GM12878 (cell line): ENCODE measurements around the gene EBF3. TPM values are rescaled to one million over a fixed set of nuclear protein-coding genes. Genes with fewer than 3 reads are reported as not detected.

Experiments
- CEBPB ChIP-seq, 2 experiments: fragments of 150-350 bp in 1 of 2; IDR thresholded peaks; 2 replicates each; pipeline ENCODE4 v1.6.1; 2012 to 2014; ENCODE audit warnings: low read depth in 2 of 2, low read length in 2 of 2, borderline replicate concordance in 1 of 2, inconsistent platforms in 1 of 2
- RAD21 ChIP-seq: IDR thresholded peaks from 2 replicates; pipeline ENCODE4 v1.6.1; 2011; ENCODE audit warnings: mild to moderate bottlenecking, low read depth, low read length, moderate library complexity; ENCODE audit not compliant: insufficient read depth
- RB1 ChIP-seq: fragments of 450-650 bp; formaldehyde crosslinking; IDR thresholded peaks from 2 replicates; pipeline ENCODE4 v1.6.1; 2017; ENCODE audit warnings: mild to moderate bottlenecking, borderline replicate concordance
- SMAD5 ChIP-seq: IDR thresholded peaks from 2 replicates; pipeline ENCODE4 v1.6.1; 2016; ENCODE audit warnings: antibody characterized with exemption, low read depth
- SREBF1 ChIP-seq: IDR thresholded peaks from 2 replicates; pipeline ENCODE4 v1.6.1; 2012; ENCODE audit warnings: mild to moderate bottlenecking, low read length
- TBL1XR1 ChIP-seq: IDR thresholded peaks from 2 replicates; pipeline ENCODE4 v1.6.1; 2012; ENCODE audit warnings: low read depth, low read length, improper control_type of control experiment
- polyA plus RNA-seq, 11 experiments: library from polyadenylated mRNA; depleted of rRNA in 4 of 11; unstranded in 6 of 11; stranded (reverse) in 5 of 11; fragments of >200 nt; fragmentation: Nextera tagmentation in 4 of 11; fragmentation: Illumina TruSeq in 1 of 11; extraction: Ambion mirVana in 4 of 11; extraction: Trizol in 1 of 11; gene quantifications; 1 replicate in 1 of 11; 2 replicates in 10 of 11; pipeline versions ENCODE4 v1.2.1 to v1.2.3, GENCODE V29; 2011 to 2016; ENCODE audit warnings: inconsistent platforms in 2 of 11, missing spikeins in 2 of 11, low read depth in 1 of 11
- total RNA-seq, 4 experiments: library from RNA; depleted of rRNA in 3 of 4; stranded (reverse); fragments of >200 nt in 3 of 4; fragmentation: Illumina TruSeq in 1 of 4; extraction: Trizol in 1 of 4; gene quantifications; 2 replicates each; pipeline versions ENCODE4 v1.2.1 to v1.2.3, GENCODE V29; 2013 to 2021
- TF ChIP-seq, protein P1 (sequence below): IDR thresholded peaks from 2 replicates; pipeline ENCODE4 v1.6.1; 2012; ENCODE audit warnings: improper control_type of control experiment, low read depth, low read length; ENCODE audit not compliant: insufficient replicate concordance
- TF ChIP-seq, protein P2 (sequence below): fragments of 450-650 bp; IDR thresholded peaks from 2 replicates; pipeline ENCODE4 v1.6.1; 2016; ENCODE audit warnings: mild to moderate bottlenecking

Gene EBF3
- total and polyA plus RNA-seq, 10 of the 15 experiments (the other 5 are each of a cell fraction or from before 2014, with no cell fraction given): not detected

GRCh38 chr10:129982825-129983224, 18.8 kb upstream of the EBF3 start (continued):
- TF ChIP-seq, protein P1, sequence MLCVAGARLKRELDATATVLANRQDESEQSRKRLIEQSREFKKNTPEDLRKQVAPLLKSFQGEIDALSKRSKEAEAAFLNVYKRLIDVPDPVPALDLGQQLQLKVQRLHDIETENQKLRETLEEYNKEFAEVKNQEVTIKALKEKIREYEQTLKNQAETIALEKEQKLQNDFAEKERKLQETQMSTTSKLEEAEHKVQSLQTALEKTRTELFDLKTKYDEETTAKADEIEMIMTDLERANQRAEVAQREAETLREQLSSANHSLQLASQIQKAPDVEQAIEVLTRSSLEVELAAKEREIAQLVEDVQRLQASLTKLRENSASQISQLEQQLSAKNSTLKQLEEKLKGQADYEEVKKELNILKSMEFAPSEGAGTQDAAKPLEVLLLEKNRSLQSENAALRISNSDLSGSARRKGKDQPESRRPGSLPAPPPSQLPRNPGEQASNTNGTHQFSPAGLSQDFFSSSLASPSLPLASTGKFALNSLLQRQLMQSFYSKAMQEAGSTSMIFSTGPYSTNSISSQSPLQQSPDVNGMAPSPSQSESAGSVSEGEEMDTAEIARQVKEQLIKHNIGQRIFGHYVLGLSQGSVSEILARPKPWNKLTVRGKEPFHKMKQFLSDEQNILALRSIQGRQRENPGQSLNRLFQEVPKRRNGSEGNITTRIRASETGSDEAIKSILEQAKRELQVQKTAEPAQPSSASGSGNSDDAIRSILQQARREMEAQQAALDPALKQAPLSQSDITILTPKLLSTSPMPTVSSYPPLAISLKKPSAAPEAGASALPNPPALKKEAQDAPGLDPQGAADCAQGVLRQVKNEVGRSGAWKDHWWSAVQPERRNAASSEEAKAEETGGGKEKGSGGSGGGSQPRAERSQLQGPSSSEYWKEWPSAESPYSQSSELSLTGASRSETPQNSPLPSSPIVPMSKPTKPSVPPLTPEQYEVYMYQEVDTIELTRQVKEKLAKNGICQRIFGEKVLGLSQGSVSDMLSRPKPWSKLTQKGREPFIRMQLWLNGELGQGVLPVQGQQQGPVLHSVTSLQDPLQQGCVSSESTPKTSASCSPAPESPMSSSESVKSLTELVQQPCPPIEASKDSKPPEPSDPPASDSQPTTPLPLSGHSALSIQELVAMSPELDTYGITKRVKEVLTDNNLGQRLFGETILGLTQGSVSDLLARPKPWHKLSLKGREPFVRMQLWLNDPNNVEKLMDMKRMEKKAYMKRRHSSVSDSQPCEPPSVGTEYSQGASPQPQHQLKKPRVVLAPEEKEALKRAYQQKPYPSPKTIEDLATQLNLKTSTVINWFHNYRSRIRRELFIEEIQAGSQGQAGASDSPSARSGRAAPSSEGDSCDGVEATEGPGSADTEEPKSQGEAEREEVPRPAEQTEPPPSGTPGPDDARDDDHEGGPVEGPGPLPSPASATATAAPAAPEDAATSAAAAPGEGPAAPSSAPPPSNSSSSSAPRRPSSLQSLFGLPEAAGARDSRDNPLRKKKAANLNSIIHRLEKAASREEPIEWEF: no peak
- TF ChIP-seq RB1 (no peak), TBL1XR1 (no peak), CEBPB (IDR thresholded peaks at IDR 0.05; ENCODE audit: borderline replicate concordance in 1 of 2, low read depth in 2 of 2, low read length in 2 of 2) (no peak), RAD21 (no peak), SMAD5 (no peak), SREBF1 (no peak)
- TF ChIP-seq, protein P2, sequence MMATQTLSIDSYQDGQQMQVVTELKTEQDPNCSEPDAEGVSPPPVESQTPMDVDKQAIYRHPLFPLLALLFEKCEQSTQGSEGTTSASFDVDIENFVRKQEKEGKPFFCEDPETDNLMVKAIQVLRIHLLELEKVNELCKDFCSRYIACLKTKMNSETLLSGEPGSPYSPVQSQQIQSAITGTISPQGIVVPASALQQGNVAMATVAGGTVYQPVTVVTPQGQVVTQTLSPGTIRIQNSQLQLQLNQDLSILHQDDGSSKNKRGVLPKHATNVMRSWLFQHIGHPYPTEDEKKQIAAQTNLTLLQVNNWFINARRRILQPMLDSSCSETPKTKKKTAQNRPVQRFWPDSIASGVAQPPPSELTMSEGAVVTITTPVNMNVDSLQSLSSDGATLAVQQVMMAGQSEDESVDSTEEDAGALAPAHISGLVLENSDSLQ: no peak
- TF ChIP-seq, all 136 proteins: peak for 0
